IMR-90 (cell line): ENCODE measurements around the gene CHPF. TPM values are rescaled to one million over a fixed set of nuclear protein-coding genes. Genes with fewer than 3 reads are reported as not detected.
A peak's percentile ranks its signal among the peaks of the same experiment; 100 is the strongest.

ENCODE experiments used
- ATAC-seq: fragments of 200-7000 bp; cut with Tn5 transposase; 2 replicates; pipeline ENCODE4 v1.9.1; 2020; ENCODE audit warnings: low read depth, mild to moderate bottlenecking, moderate library complexity
- BruUV-seq: library from RNA; stranded (reverse); fragments of 400-500 nt; replicated peaks from 2 replicates; lab custom pipeline; 2021; lab: Mats Ljungman, UMichigan
- CTCF ChIA-PET: fragments of 300-600 bp; formaldehyde crosslinking; extraction: SDS; loops from one replicate; lab custom pipeline; 2021; ENCODE audit warnings: antibody characterized with exemption; lab: Yijun Ruan, JAX
- POLR2A ChIA-PET: fragments of 300-600 bp; sonication (Branson Sonifier 250); formaldehyde crosslinking; loops from one replicate; lab custom pipeline; 2022; ENCODE audit warnings: antibody characterized with exemption; ENCODE audit not compliant: unreplicated experiment; lab: Charles Lee
- DNase-seq: peaks from one replicate; pipeline ENCODE4 v3.0.0; 2013
- H2AFZ ChIP-seq: replicated peaks from 2 replicates; pipeline ENCODE3; 2013; ENCODE audit warnings: low read length, mild to moderate bottlenecking; ENCODE audit not compliant: poor library complexity
- H2AK5ac ChIP-seq: 2 replicates; pipeline ENCODE4 v1.6.1; 2013; ENCODE audit warnings: low read depth, low read length, inconsistent platforms
- H2AK9ac ChIP-seq: replicated peaks from 2 replicates; pipeline ENCODE3; 2013; ENCODE audit warnings: mild to moderate bottlenecking, low read depth, low read length, moderate library complexity; ENCODE audit not compliant: poor library complexity
- H2BK120ac ChIP-seq: 2 replicates; pipeline ENCODE4 v1.6.1; 2013; ENCODE audit warnings: low read depth, low read length, inconsistent platforms
- H2BK15ac ChIP-seq: 3 replicates; pipeline ENCODE4 v1.6.1; 2013; ENCODE audit warnings: low read depth, low read length, inconsistent platforms
- H2BK20ac ChIP-seq: 2 replicates; pipeline ENCODE4 v1.6.1; 2013; ENCODE audit warnings: low read depth, mild to moderate bottlenecking, inconsistent platforms, low read length, moderate library complexity
- H2BK5ac ChIP-seq: 2 replicates; pipeline ENCODE4 v1.6.1; 2013; ENCODE audit warnings: mild to moderate bottlenecking, low read depth, low read length, inconsistent platforms; ENCODE audit not compliant: poor library complexity, severe bottlenecking
- H3K14ac ChIP-seq: replicated peaks from 2 replicates; pipeline ENCODE4 v1.6.1; 2013; ENCODE audit warnings: low read depth, low read length, inconsistent platforms
- H3K18ac ChIP-seq: 2 replicates; pipeline ENCODE4 v1.6.1; 2013; ENCODE audit warnings: low read depth, low read length, control low read depth
- H3K23ac ChIP-seq: 2 replicates; pipeline ENCODE4 v1.6.1; 2013; ENCODE audit warnings: low read depth, low read length, inconsistent platforms
- H3K27ac ChIP-seq: 2 replicates; pipeline ENCODE4 v1.5.1; 2013; ENCODE audit warnings: mild to moderate bottlenecking, control low read depth, low read length; ENCODE audit not compliant: insufficient read depth
- H3K27me3 ChIP-seq: 2 replicates; pipeline ENCODE4 v1.6.1; 2013; ENCODE audit warnings: low read length; ENCODE audit not compliant: control insufficient read depth, insufficient read depth
- H3K36me3 ChIP-seq: 2 replicates; pipeline ENCODE4 v1.6.1; 2013; ENCODE audit warnings: low read length, mixed read lengths; ENCODE audit not compliant: control insufficient read depth, insufficient read depth
- H3K4ac ChIP-seq: 2 replicates; pipeline ENCODE4 v1.6.1; 2013; ENCODE audit warnings: low read depth, low read length, inconsistent platforms
- H3K4me1 ChIP-seq: 2 replicates; pipeline ENCODE4 v1.6.1; 2013; ENCODE audit warnings: low read length, mixed read lengths; ENCODE audit not compliant: control insufficient read depth, insufficient read depth
- H3K4me2 ChIP-seq: 2 replicates; pipeline ENCODE4 v1.6.1; 2013; ENCODE audit warnings: low read depth, mild to moderate bottlenecking, control low read depth, low read length, moderate library complexity
- H3K4me3 ChIP-seq: 2 replicates; pipeline ENCODE4 v1.5.1; 2013; ENCODE audit warnings: low read depth, mild to moderate bottlenecking, control low read depth, low read length, moderate library complexity; ENCODE audit not compliant: insufficient read depth
- H3K56ac ChIP-seq: 2 replicates; pipeline ENCODE4 v1.6.1; 2013; ENCODE audit warnings: low read length, inconsistent platforms; ENCODE audit not compliant: insufficient read depth; ENCODE audit errors: extremely low read depth
- H3K79me1 ChIP-seq, 2 experiments: 2 replicates each; pipeline ENCODE4 v1.6.1; 2013; ENCODE audit warnings: low read length in 2 of 2, inconsistent platforms in 1 of 2, low read depth in 1 of 2
- H3K9ac ChIP-seq: 2 replicates; pipeline ENCODE4 v1.6.1; 2013; ENCODE audit warnings: low read depth, low read length, control low read depth
- H3K9me1 ChIP-seq: 2 replicates; pipeline ENCODE4 v1.6.1; 2013; ENCODE audit warnings: low read length, inconsistent platforms; ENCODE audit not compliant: insufficient read depth
- H3K9me3 ChIP-seq: 2 replicates; pipeline ENCODE4 v1.6.1; 2013; ENCODE audit warnings: low read length; ENCODE audit not compliant: control insufficient read depth, insufficient read depth
- H4K20me1 ChIP-seq: 2 replicates; pipeline ENCODE4 v1.6.1; 2013; ENCODE audit warnings: low read length, inconsistent platforms; ENCODE audit not compliant: insufficient read depth
- H4K5ac ChIP-seq: 2 replicates; pipeline ENCODE4 v1.6.1; 2013; ENCODE audit warnings: mild to moderate bottlenecking, low read depth, low read length, control low read depth
- H4K8ac ChIP-seq, 2 experiments: 2 replicates each; pipeline ENCODE4 v1.6.1; 2013; ENCODE audit warnings: low read depth in 2 of 2, low read length in 2 of 2, control low read depth in 1 of 2, inconsistent platforms in 1 of 2
- H4K91ac ChIP-seq: 2 replicates; pipeline ENCODE4 v1.6.1; 2013; ENCODE audit warnings: low read depth, low read length, inconsistent platforms; ENCODE audit not compliant: insufficient read depth
- MAFK ChIP-seq: IDR thresholded peaks from 2 replicates; pipeline ENCODE4 v1.6.1; 2012; ENCODE audit warnings: low read depth, low read length, improper control_type of control experiment
- POLR2A ChIP-seq: IDR thresholded peaks from 2 replicates; pipeline ENCODE4 v1.6.1; 2012; ENCODE audit warnings: mild to moderate bottlenecking, low read depth, low read length
- RAD21 ChIP-seq: IDR thresholded peaks from 2 replicates; pipeline ENCODE4 v1.6.1; 2012; ENCODE audit warnings: low read length, improper control_type of control experiment
- SMC3 ChIP-seq: fragments of 150-350 bp; IDR thresholded peaks from 2 replicates; pipeline ENCODE4 v1.6.1; 2016; ENCODE audit warnings: low read depth, mild to moderate bottlenecking, antibody characterized with exemption, low read length, moderate library complexity
- WGBS, 2 experiments: methylation state at CpG; one replicate each; pipeline versions ENCODE4 v1.1.5 to v1.1.7; 2013; ENCODE audit warnings: missing lambda C conversion rate in 2 of 2; ENCODE audit not compliant: insufficient read length in 1 of 2; ENCODE audit errors: extremely low coverage in 2 of 2; 5-methylcytosine and 5-hydroxymethylcytosine counted together
- dilution Hi-C: fragments of 300-500 bp; cut with HindIII; formaldehyde crosslinking; loops from one replicate; pipeline ENCODE4 v1.14.3; 2018; ENCODE audit warnings: low sequenced_read_pairs; ENCODE audit not compliant: unreplicated experiment
- in situ Hi-C: fragments of 300-500 bp; cut with MboI; formaldehyde crosslinking; loops from 3 replicates; pipeline ENCODE4 v1.14.3; 2019; ENCODE audit warnings: low sequenced_read_pairs, inconsistent platforms, mixed read lengths
- intact Hi-C: fragments of 100-400 bp; cut with micrococcal nuclease; formaldehyde crosslinking; loops from 2 replicates; pipeline ENCODE4 v1.10.0; 2022
- polyA plus RNA-seq, 3 experiments: library from polyadenylated mRNA; depleted of rRNA; stranded (reverse); fragments of >200 nt; gene quantifications; 2 replicates each; pipeline ENCODE4 v1.2.3, GENCODE V29; 2012; ENCODE audit warnings: low replicate concordance in 1 of 3
- total RNA-seq: library from RNA; depleted of rRNA; stranded (reverse); fragments of >200 nt; gene quantifications from 2 replicates; pipeline ENCODE4 v1.2.3, GENCODE V29; 2012
- TF ChIP-seq, protein P1 (sequence below): conservative IDR thresholded peaks from 2 replicates; pipeline ENCODE4 v1.5.1; 2012; ENCODE audit warnings: mild to moderate bottlenecking, low read depth, low read length, improper control_type of control experiment

CHPF gene
- total and polyA plus RNA-seq, 2 of the 4 experiments (the other 2 are of a cell fraction), result 24.0 to 115 TPM

GRCh38 chr2:219541611-219542180 is 1.9 kb downstream of the CHPF start:
- H3K9me1 ChIP-seq, result peaks cover 2% of the 10 kb centered on the region; the same call in 1 of the 2 replicates

More at GRCh38 chr2:219541611-219542180, 1.9 kb downstream of the CHPF start:
- peak; percentile 56 for DNase-seq
- Histone ChIP-seq H3K18ac (no peak overlapping the region), H3K14ac (no peak overlapping the region; the same call in 1 of the 2 replicates), H4K20me1 (peaks cover 28% of the 10 kb centered on the region), H2BK5ac (no peak overlapping the region), H4K5ac (no peak overlapping the region), H3K36me3 (peaks cover 26% of the 10 kb centered on the region), H3K9ac (no peak overlapping the region), H2AK9ac (peak overlapping the region; percentile 82), H2AK5ac (peak overlapping the region; percentile 48), H2BK15ac (no peak overlapping the region; the same call in 2 of the 3 replicates), H3K23ac (no peak overlapping the region), H4K91ac (no peak overlapping the region), H3K4ac (no peak overlapping the region), H2BK120ac (no peak overlapping the region), H3K79me1 (peaks cover 6 to 38% of the 10 kb centered on the region in 2 experiments; a peak in 3 of 4 replicates), H2BK20ac (no peak overlapping the region), H4K8ac (no peak overlapping the region), H2AFZ (peak overlapping the region; percentile 86), H3K9me3 (no peaks in the 10 kb centered on the region), H3K56ac (no peak overlapping the region), H3K27ac (no peak overlapping the region), H3K4me2 (peak overlapping the region; percentile 76; the same call in 1 of the 2 replicates), H3K27me3 (no peaks in the 10 kb centered on the region), H3K4me3 (peak overlapping the region; percentile 16), H3K4me1 (peaks cover 24% of the 10 kb centered on the region)
- 13% methylated on average over 26 of the region's 48 CpGs; no CpG with 5 or more reads in 1 of the 2 experiments for WGBS, 2 experiments
- TF ChIP-seq POLR2A (no peak), MAFK (no peak), SMC3 (peak; percentile 38), RAD21 (peak; percentile 59)
- TF ChIP-seq, protein P1, sequence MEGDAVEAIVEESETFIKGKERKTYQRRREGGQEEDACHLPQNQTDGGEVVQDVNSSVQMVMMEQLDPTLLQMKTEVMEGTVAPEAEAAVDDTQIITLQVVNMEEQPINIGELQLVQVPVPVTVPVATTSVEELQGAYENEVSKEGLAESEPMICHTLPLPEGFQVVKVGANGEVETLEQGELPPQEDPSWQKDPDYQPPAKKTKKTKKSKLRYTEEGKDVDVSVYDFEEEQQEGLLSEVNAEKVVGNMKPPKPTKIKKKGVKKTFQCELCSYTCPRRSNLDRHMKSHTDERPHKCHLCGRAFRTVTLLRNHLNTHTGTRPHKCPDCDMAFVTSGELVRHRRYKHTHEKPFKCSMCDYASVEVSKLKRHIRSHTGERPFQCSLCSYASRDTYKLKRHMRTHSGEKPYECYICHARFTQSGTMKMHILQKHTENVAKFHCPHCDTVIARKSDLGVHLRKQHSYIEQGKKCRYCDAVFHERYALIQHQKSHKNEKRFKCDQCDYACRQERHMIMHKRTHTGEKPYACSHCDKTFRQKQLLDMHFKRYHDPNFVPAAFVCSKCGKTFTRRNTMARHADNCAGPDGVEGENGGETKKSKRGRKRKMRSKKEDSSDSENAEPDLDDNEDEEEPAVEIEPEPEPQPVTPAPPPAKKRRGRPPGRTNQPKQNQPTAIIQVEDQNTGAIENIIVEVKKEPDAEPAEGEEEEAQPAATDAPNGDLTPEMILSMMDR, result peak; percentile 67
- ChIA-PET CTCF (interaction anchor here (0.6 to 1.4 kb wide), 6 partner anchors 10 to 148 kb away, joined by 3 to 5 read pairs (median 4); no protein-coding TSS in a partner anchor), POLR2A (no interaction called here)
- intact Hi-C loops, result loop anchor here (1.0 to 2.0 kb wide), 3 partner anchors 55 to 148 kb away; partner anchors contain the start of gene STK11IP
- no TSS peak for BruUV-seq
- dilution Hi-C loops, result no loop called here
- no peak for ATAC-seq
- in situ Hi-C loops, result no loop called here
